K562 (cell line): Measurements from ENCODE around the gene TMEM131L. TPM values are rescaled to one million over a fixed set of nuclear protein-coding genes. Genes with fewer than 3 reads are reported as not detected.
A peak's percentile ranks its signal among the peaks of the same experiment; 100 is the strongest.

Source experiments
- BCL6 ChIP-seq: fragments of 250-450 bp; sonication (Bioruptor Pico); IDR thresholded peaks from 2 replicates; pipeline ENCODE4 v1.4.0; 2020
- C11orf30 ChIP-seq: fragments of 450-650 bp; IDR thresholded peaks from 2 replicates; pipeline ENCODE4 v1.6.1; 2016; ENCODE audit warnings: low read depth, mild to moderate bottlenecking
- CAMTA2 ChIP-seq: fragments of 250-450 bp; sonication (Bioruptor Pico); conservative IDR thresholded peaks from 2 replicates; pipeline ENCODE4 v1.5.1; 2022
- CEBPB ChIP-seq: fragments of 450-650 bp; IDR thresholded peaks from 2 replicates; pipeline ENCODE4 v1.6.1; 2016; ENCODE audit warnings: missing genetic modification characterization, missing compliant biosample characterization
- ELK3 ChIP-seq: fragments of 450-650 bp; formaldehyde crosslinking; IDR thresholded peaks from 2 replicates; pipeline ENCODE4 v1.4.0; 2020; ENCODE audit warnings: mild to moderate bottlenecking
- FOXO4 ChIP-seq: fragments of 450-650 bp; formaldehyde crosslinking; IDR thresholded peaks from 2 replicates; pipeline ENCODE4 v1.4.0; 2020; ENCODE audit warnings: mild to moderate bottlenecking, moderate library complexity
- KDM5B ChIP-seq: fragments of 200-600 bp; sonication (generic); IDR thresholded peaks from 2 replicates; pipeline ENCODE4 v1.6.1; 2012; ENCODE audit warnings: low read depth, mild to moderate bottlenecking, moderate library complexity, low read length, control low read depth, inconsistent platforms; ENCODE audit not compliant: insufficient replicate concordance
- KLF16 ChIP-seq: IDR thresholded peaks from 2 replicates; pipeline ENCODE4 v1.6.1; 2016; ENCODE audit warnings: antibody characterized with exemption
- MCM2 ChIP-seq: fragments of 450-650 bp; IDR thresholded peaks from 2 replicates; pipeline ENCODE4 v1.6.1; 2017; ENCODE audit warnings: low read depth, mild to moderate bottlenecking
- POLR2H ChIP-seq: IDR thresholded peaks from 2 replicates; pipeline ENCODE4 v1.6.1; 2016; ENCODE audit warnings: missing genetic modification characterization, low read depth, mild to moderate bottlenecking, control low read depth, missing compliant biosample characterization, moderate library complexity
- RNF219 ChIP-seq: fragments of 250-450 bp; sonication (Bioruptor Pico); IDR thresholded peaks from 2 replicates; pipeline ENCODE4 v1.5.0; 2022; ENCODE audit warnings: mild to moderate bottlenecking
- TEAD4 ChIP-seq, 2 experiments: sonication (generic) in 1 of 2; formaldehyde crosslinking in 1 of 2; IDR thresholded peaks; 2 replicates each; pipeline versions ENCODE4 v1.6.1 to v1.8.0; 2012 to 2022; ENCODE audit warnings: borderline replicate concordance in 1 of 2, inconsistent platforms in 1 of 2, low read length in 1 of 2, mild to moderate bottlenecking in 1 of 2, missing genetic modification reagents in 1 of 2
- ZC3H11A ChIP-seq: IDR thresholded peaks from 2 replicates; pipeline ENCODE4 v1.6.1; 2012; ENCODE audit warnings: low read depth, low read length, improper control_type of control experiment
- ZNF140 ChIP-seq: fragments of 250-450 bp; sonication (Bioruptor Pico); IDR thresholded peaks from 2 replicates; pipeline ENCODE4 v1.8.0; 2021; ENCODE audit warnings: moderate library complexity, mild to moderate bottlenecking, inconsistent platforms
- ZNF23 ChIP-seq: fragments of 250-450 bp; sonication (Bioruptor Pico); IDR thresholded peaks from 2 replicates; pipeline ENCODE4 v1.4.0; 2020; ENCODE audit warnings: mild to moderate bottlenecking
- ZNF239 ChIP-seq: fragments of 250-450 bp; sonication (Bioruptor Pico); IDR thresholded peaks from 2 replicates; pipeline ENCODE4 v1.4.0; 2020; ENCODE audit warnings: mild to moderate bottlenecking
- ZNF511 ChIP-seq: sonication (generic); formaldehyde crosslinking; IDR thresholded peaks from 2 replicates; pipeline ENCODE4 v1.8.0; 2022; ENCODE audit warnings: mild to moderate bottlenecking, missing genetic modification reagents
- ZNF592 ChIP-seq: fragments of 450-650 bp; IDR thresholded peaks from 2 replicates; pipeline ENCODE4 v1.6.1; 2017; ENCODE audit warnings: antibody characterized with exemption, mild to moderate bottlenecking
- ZNF766 ChIP-seq: fragments of 200-800 bp; sonication (Bioruptor generic); conservative IDR thresholded peaks from 2 replicates; pipeline ENCODE4 v1.6.1; 2016; ENCODE audit warnings: missing genetic modification characterization, missing compliant biosample characterization
- ZNF77 ChIP-seq: fragments of 250-450 bp; sonication (Bioruptor Pico); IDR thresholded peaks from 2 replicates; pipeline ENCODE4 v1.5.0; 2020
- polyA plus RNA-seq, 8 experiments: library from polyadenylated mRNA; depleted of rRNA in 4 of 8; stranded (reverse) in 5 of 8; unstranded in 3 of 8; fragments of >200 nt; fragmentation: Nextera tagmentation in 2 of 8; fragmentation: Illumina TruSeq in 1 of 8; extraction: Ambion mirVana in 2 of 8; extraction: Trizol in 1 of 8; gene quantifications; 2 replicates each; pipeline versions ENCODE4 v1.2.1 to v1.2.3, GENCODE V29; 2011 to 2014; ENCODE audit warnings: inconsistent platforms in 1 of 8, missing spikeins in 1 of 8
- total RNA-seq, 7 experiments: library from RNA; depleted of rRNA in 6 of 7; stranded (reverse); fragments of >200 nt in 6 of 7; fragmentation: Illumina TruSeq in 2 of 7; extraction: Trizol in 2 of 7; gene quantifications; 2 replicates each; pipeline versions ENCODE4 v1.2.1 to v1.2.3, GENCODE V29; 2011 to 2021; ENCODE audit warnings: low replicate concordance in 1 of 7

The TMEM131L gene
- total and polyA plus RNA-seq, 9 of the 15 experiments (the other 6 are each of a cell fraction or from before 2014, with no cell fraction given), result 1.2 to 20.8 (median 12.9) TPM

GRCh38 chr4:153520801-153521329 is 54.7 kb downstream of the TMEM131L start (continued):
- TF ChIP-seq CEBPB (tag) (no peak), ZNF140 (no peak), BCL6 (CRISPR knock-in tag) (no peak), ZNF511 (CRISPR knock-in tag) (no peak), ZNF23 (no peak), KLF16 (peak; percentile 63; the same call in 1 of the 2 replicates), KDM5B (no peak), ZNF592 (no peak), ZNF766 (no peak), FOXO4 (no peak), MCM2 (no peak), C11orf30 (no peak), TEAD4 (IDR thresholded peaks at IDR 0.05; ENCODE audit: low read length) (peak; percentile 53; the same call in 1 of the 2 replicates), TEAD4 (CRISPR knock-in tag; IDR thresholded peaks at IDR 0.05; ENCODE audit: borderline replicate concordance) (no peak), ZC3H11A (no peak), ZNF239 (no peak), CAMTA2 (CRISPR knock-in tag) (no peak), POLR2H (tag) (no peak), ELK3 (CRISPR knock-in tag) (no peak), ZNF77 (CRISPR knock-in tag) (no peak), RNF219 (CRISPR knock-in tag) (no peak)
